GM20000 (cell line): Measurements from ENCODE around the gene ANKRD55.

Experiments used
- DNase-seq: peaks from one replicate; pipeline ENCODE4 v3.0.0; 2012; ENCODE audit warnings: low spot score
- CTCF ChIP-seq: IDR thresholded peaks from 2 replicates; pipeline ENCODE4 v1.5.1; 2012; ENCODE audit warnings: mild to moderate bottlenecking, control low read depth; ENCODE audit errors: extremely low read depth, missing control alignments

ANKRD55 gene

GRCh38 chr5:56097055-56097454, 136.1 kb downstream of the ANKRD55 start:
- no peak for TF ChIP-seq CTCF
- no peak for DNase-seq

- DNase-seq, result peak; percentile 45
- no peak for TF ChIP-seq CTCF
Observed at GRCh38 chr5:56095579-56096102, 137.5 kb downstream of the ANKRD55 start.

- TF ChIP-seq CTCF, result no peak
- no peak for DNase-seq
Observed at GRCh38 chr5:56094579-56095361, 138.4 kb downstream of the ANKRD55 start.

- no peak for DNase-seq
- no peak for TF ChIP-seq CTCF
Observed at GRCh38 chr5:56093970-56094369, 139.2 kb downstream of the ANKRD55 start.

GRCh38 chr5:56092115-56092514, 141.0 kb downstream of the ANKRD55 start:
- TF ChIP-seq CTCF, result no peak
- DNase-seq, result no peak

GRCh38 chr5:56091664-56092063, 141.5 kb downstream of the ANKRD55 start:
- no peak for DNase-seq
- TF ChIP-seq CTCF, result no peak

GRCh38 chr5:56090793-56091460, 142.2 kb downstream of the ANKRD55 start:
- no peak for TF ChIP-seq CTCF
- DNase-seq, result no peak
